ENCODE measurements around the gene CCDC92. TPM values are rescaled to one million over a fixed set of nuclear protein-coding genes. Genes with fewer than 3 reads are reported as not detected.

The CCDC92 gene
- total RNA-seq, 1 experiment from 2014 or later, result 53.7 TPM

- BruUV-seq (replicated peaks), result no TSS peak
- DNase-seq (ENCODE audit: low read depth, low spot score) (no peak), ATAC-seq (no peak)
- in situ Hi-C loops (cut with HindIII; ENCODE audit: low pct_unique_long_range_greater_than_20kb, low sequenced_read_pairs), result no loop called here
- Histone ChIP-seq H3K9me3 (ENCODE audit: control insufficient read depth, insufficient read depth, low read depth, low read length) (no peaks in the 10 kb centered on the region), H3K36me3 (ENCODE audit: control insufficient read depth, insufficient read depth, low read length) (no peaks in the 10 kb centered on the region), H3K4me1 (ENCODE audit: control insufficient read depth, insufficient read depth, low read length) (no peaks in the 10 kb centered on the region; the same call in 1 of the 2 replicates), H3K4me3 (ENCODE audit: low read depth in 2 of 2, low read length in 2 of 2) (no peak overlapping the region), H3K27ac (ENCODE audit: low read length) (no peak overlapping the region), H3K27me3 (ENCODE audit: control insufficient read depth, insufficient read depth, low read length) (peaks cover 3% of the 10 kb centered on the region; the same call in 1 of the 2 replicates)
- CTCF ChIA-PET, result no interaction called here
- TF ChIP-seq REST (IDR thresholded peaks at IDR 0.05; ENCODE audit: insufficient read depth in 1 of 2, low read depth in 2 of 2, low read length in 1 of 2) (no peak), TCF7L2 (IDR thresholded peaks at IDR 0.05; ENCODE audit: low read depth, low read length) (no peak), SIN3A (IDR thresholded peaks at IDR 0.05; ENCODE audit: borderline replicate concordance, insufficient read depth, low read depth, low read length) (no peak)
- intact Hi-C loops (cut with micrococcal nuclease; ENCODE audit: unreplicated experiment), result no loop called here
- POLR2A ChIA-PET, result no interaction called here
These were observed 75.9 kb downstream of the CCDC92 start for GRCh38 chr12:123896767-123897166.

GRCh38 chr12:123895451-123895850 lies 77.2 kb downstream of the CCDC92 start:
- Histone ChIP-seq H3K36me3 (ENCODE audit: control insufficient read depth, insufficient read depth, low read length) (no peaks in the 10 kb centered on the region), H3K4me3 (ENCODE audit: low read depth in 2 of 2, low read length in 2 of 2) (no peak overlapping the region), H3K27ac (ENCODE audit: low read length) (no peak overlapping the region), H3K4me1 (ENCODE audit: control insufficient read depth, insufficient read depth, low read length) (no peaks in the 10 kb centered on the region; the same call in 1 of the 2 replicates), H3K27me3 (ENCODE audit: control insufficient read depth, insufficient read depth, low read length) (peaks cover 3% of the 10 kb centered on the region; the same call in 1 of the 2 replicates), H3K9me3 (ENCODE audit: control insufficient read depth, insufficient read depth, low read depth, low read length) (no peaks in the 10 kb centered on the region)
- TF ChIP-seq CTCF (IDR thresholded peaks at IDR 0.05), result no peak
- no peak for TF ChIP-seq REST (IDR thresholded peaks at IDR 0.05; ENCODE audit: insufficient read depth in 1 of 2, low read depth in 2 of 2, low read length in 1 of 2)
- no peak for TF ChIP-seq TCF7L2 (IDR thresholded peaks at IDR 0.05; ENCODE audit: low read depth, low read length)
- no peak for TF ChIP-seq SIN3A (IDR thresholded peaks at IDR 0.05; ENCODE audit: borderline replicate concordance, insufficient read depth, low read depth, low read length)
- TF ChIP-seq POLR2AphosphoS5 (IDR thresholded peaks at IDR 0.05; ENCODE audit: low read depth, low read length), result no peak
- intact Hi-C loops (cut with micrococcal nuclease; ENCODE audit: unreplicated experiment), result no loop called here
- ATAC-seq (no peak), DNase-seq (ENCODE audit: low read depth, low spot score) (no peak)
- no TSS peak for BruUV-seq (replicated peaks)
- in situ Hi-C loops (cut with HindIII; ENCODE audit: low pct_unique_long_range_greater_than_20kb, low sequenced_read_pairs), result no loop called here
- ChIA-PET POLR2A (no interaction called here), CTCF (no interaction called here)
